ENCODE results near the gene VWC2L.

The VWC2L gene

DNA sequence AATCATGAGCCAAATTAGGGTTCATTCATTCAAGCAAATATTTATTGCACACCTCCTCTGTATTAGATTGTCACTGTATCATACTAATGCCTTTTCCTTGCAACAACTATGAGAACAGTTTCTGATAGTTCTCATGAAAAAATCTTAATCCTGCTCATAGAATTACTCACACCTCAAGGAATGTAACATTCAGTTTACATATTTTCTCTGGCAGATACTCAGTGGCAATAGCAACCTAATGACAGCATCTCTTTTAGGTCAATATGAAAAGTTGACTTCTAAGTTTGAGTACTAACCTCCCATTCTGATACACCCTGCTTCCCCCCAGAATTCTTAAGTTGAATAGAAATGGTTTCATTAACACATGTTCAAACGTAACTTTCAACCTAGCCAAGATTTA, 132.0 kb downstream of the VWC2L start:
- no peak overlapping the region for H3K4me3 ChIP-seq (replicated peaks; ENCODE audit: insufficient read depth, low read length)
- TF ChIP-seq, protein P1, sequence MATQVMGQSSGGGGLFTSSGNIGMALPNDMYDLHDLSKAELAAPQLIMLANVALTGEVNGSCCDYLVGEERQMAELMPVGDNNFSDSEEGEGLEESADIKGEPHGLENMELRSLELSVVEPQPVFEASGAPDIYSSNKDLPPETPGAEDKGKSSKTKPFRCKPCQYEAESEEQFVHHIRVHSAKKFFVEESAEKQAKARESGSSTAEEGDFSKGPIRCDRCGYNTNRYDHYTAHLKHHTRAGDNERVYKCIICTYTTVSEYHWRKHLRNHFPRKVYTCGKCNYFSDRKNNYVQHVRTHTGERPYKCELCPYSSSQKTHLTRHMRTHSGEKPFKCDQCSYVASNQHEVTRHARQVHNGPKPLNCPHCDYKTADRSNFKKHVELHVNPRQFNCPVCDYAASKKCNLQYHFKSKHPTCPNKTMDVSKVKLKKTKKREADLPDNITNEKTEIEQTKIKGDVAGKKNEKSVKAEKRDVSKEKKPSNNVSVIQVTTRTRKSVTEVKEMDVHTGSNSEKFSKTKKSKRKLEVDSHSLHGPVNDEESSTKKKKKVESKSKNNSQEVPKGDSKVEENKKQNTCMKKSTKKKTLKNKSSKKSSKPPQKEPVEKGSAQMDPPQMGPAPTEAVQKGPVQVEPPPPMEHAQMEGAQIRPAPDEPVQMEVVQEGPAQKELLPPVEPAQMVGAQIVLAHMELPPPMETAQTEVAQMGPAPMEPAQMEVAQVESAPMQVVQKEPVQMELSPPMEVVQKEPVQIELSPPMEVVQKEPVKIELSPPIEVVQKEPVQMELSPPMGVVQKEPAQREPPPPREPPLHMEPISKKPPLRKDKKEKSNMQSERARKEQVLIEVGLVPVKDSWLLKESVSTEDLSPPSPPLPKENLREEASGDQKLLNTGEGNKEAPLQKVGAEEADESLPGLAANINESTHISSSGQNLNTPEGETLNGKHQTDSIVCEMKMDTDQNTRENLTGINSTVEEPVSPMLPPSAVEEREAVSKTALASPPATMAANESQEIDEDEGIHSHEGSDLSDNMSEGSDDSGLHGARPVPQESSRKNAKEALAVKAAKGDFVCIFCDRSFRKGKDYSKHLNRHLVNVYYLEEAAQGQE (IDR thresholded peaks at IDR 0.05; ENCODE audit: insufficient replicate concordance, low read depth): no peak
- TF ChIP-seq SPI1 (IDR thresholded peaks at IDR 0.05; ENCODE audit: borderline replicate concordance, low read depth): no peak
- no peak for TF ChIP-seq POLR2AphosphoS5 (IDR thresholded peaks at IDR 0.05; ENCODE audit: low read depth)
- no peak for TF ChIP-seq GABPA (IDR thresholded peaks at IDR 0.05; ENCODE audit: low read depth)
- TF ChIP-seq, protein P2, sequence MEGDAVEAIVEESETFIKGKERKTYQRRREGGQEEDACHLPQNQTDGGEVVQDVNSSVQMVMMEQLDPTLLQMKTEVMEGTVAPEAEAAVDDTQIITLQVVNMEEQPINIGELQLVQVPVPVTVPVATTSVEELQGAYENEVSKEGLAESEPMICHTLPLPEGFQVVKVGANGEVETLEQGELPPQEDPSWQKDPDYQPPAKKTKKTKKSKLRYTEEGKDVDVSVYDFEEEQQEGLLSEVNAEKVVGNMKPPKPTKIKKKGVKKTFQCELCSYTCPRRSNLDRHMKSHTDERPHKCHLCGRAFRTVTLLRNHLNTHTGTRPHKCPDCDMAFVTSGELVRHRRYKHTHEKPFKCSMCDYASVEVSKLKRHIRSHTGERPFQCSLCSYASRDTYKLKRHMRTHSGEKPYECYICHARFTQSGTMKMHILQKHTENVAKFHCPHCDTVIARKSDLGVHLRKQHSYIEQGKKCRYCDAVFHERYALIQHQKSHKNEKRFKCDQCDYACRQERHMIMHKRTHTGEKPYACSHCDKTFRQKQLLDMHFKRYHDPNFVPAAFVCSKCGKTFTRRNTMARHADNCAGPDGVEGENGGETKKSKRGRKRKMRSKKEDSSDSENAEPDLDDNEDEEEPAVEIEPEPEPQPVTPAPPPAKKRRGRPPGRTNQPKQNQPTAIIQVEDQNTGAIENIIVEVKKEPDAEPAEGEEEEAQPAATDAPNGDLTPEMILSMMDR (IDR thresholded peaks at IDR 0.05; ENCODE audit: insufficient read depth, low read length): no peak
- no peak for DNase-seq (ENCODE audit: low read depth in 1 of 2, low spot score in 1 of 2)
- no peak overlapping the region for H3K27ac ChIP-seq (replicated peaks)
- no peaks in the 10 kb centered on the region for H3K27me3 ChIP-seq (ENCODE audit: insufficient read depth, poor library complexity, severe bottlenecking)

DNA sequence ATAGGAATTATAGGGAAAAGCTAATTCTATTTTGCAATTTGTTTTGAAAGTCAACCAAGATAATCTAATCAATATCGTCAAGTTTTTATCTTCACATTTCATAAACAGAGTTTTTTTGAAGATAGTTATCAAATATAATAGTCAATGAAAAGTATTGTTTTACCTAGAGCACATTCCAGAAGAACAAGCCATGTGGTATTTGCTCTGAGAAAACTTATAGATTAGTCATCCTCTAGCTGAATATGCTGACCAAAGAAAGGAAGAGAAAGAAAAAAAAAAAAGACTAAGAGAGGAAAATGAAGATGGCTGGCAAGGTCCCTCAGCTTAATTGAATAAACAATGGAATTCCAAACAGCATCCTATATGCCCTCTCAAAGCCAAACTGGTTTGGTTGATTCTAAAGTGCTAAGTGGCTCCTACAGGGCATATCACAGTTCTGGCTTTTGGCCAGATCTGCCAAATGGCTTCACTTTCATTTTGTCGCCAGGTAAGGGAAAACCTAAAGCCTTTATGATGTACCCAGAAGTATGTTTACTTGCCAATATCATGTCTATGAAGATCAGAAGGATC, 132.6 kb downstream of the VWC2L start:
- DNase-seq (ENCODE audit: low read depth in 1 of 2, low spot score in 1 of 2): no peak

DNA sequence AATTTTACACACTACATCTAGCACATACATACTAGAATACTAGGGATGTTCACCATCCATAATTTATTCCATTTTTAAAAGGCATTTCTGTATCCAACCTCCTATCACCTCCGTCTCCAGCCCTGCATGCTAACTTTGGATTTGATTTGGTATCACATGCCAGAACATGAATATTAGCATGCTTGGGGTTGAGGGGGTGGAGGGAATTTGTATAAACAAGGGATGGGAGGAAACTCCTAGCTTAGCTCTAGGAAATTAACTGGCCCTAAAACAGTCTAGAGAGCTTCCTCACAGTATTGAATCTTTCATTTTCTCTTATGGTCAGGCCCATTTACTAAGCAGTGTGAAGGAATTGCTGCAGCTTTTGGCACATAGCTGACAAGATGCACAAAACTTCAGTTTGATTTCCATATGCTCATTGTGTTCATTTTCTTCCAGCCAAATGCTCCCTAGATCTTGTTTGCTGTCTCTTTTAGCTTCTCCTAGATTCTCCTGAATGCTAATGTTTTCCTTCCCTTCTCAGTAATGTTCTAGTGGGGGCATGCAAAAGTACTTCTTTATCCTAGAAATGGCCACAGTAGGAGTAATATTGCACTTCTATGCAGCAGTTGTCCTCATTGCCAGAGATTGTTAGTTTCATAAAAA, 135.2 kb downstream of the VWC2L start:
- no peak for TF ChIP-seq GABPA (IDR thresholded peaks at IDR 0.05; ENCODE audit: low read depth)
- TF ChIP-seq SPI1 (IDR thresholded peaks at IDR 0.05; ENCODE audit: borderline replicate concordance, low read depth): no peak
- TF ChIP-seq, protein P2 (IDR thresholded peaks at IDR 0.05; ENCODE audit: insufficient read depth, low read length): no peak
- no peak for TF ChIP-seq POLR2AphosphoS5 (IDR thresholded peaks at IDR 0.05; ENCODE audit: low read depth)
- TF ChIP-seq, protein P1 (IDR thresholded peaks at IDR 0.05; ENCODE audit: insufficient replicate concordance, low read depth): no peak
- H3K4me3 ChIP-seq (replicated peaks; ENCODE audit: insufficient read depth, low read length): no peak overlapping the region
- DNase-seq (ENCODE audit: low read depth in 1 of 2, low spot score in 1 of 2): no peak
- H3K27me3 ChIP-seq (ENCODE audit: insufficient read depth, poor library complexity, severe bottlenecking): no peaks in the 10 kb centered on the region
- no peak overlapping the region for H3K27ac ChIP-seq (replicated peaks)

More for the DNA sequence above, 132.6 kb downstream of the VWC2L start:
- Histone ChIP-seq H3K27ac (replicated peaks) (no peak overlapping the region), H3K27me3 (ENCODE audit: insufficient read depth, poor library complexity, severe bottlenecking) (no peaks in the 10 kb centered on the region), H3K4me3 (replicated peaks; ENCODE audit: insufficient read depth, low read length) (no peak overlapping the region)
- TF ChIP-seq SPI1 (IDR thresholded peaks at IDR 0.05; ENCODE audit: borderline replicate concordance, low read depth) (no peak), POLR2AphosphoS5 (IDR thresholded peaks at IDR 0.05; ENCODE audit: low read depth) (no peak), GABPA (IDR thresholded peaks at IDR 0.05; ENCODE audit: low read depth) (no peak)
- TF ChIP-seq, protein P1 (IDR thresholded peaks at IDR 0.05; ENCODE audit: insufficient replicate concordance, low read depth): no peak
- TF ChIP-seq, protein P2 (IDR thresholded peaks at IDR 0.05; ENCODE audit: insufficient read depth, low read length): no peak

Data from HL-60 (cell line).